OCI-LY7 (cell line): ENCODE results near the gene CDKAL1. TPM values are rescaled to one million over a fixed set of nuclear protein-coding genes. Genes with fewer than 3 reads are reported as not detected.

Source experiments
- BruUV-seq: library from RNA; stranded (reverse); fragments of 400-500 nt; replicated peaks from 2 replicates; lab custom pipeline; 2021; lab: Mats Ljungman, UMichigan
- CTCF ChIA-PET: fragments of 300-600 bp; sonication (Branson Sonifier 250); formaldehyde crosslinking; loops from one replicate; lab custom pipeline; 2022; ENCODE audit warnings: antibody characterized with exemption; ENCODE audit not compliant: unreplicated experiment; lab: Charles Lee
- POLR2A ChIA-PET: fragments of 300-600 bp; sonication (Branson Sonifier 250); formaldehyde crosslinking; loops from one replicate; lab custom pipeline; 2022; ENCODE audit warnings: antibody characterized with exemption; lab: Charles Lee
- DNase-seq: peaks from one replicate; pipeline ENCODE4 v3.0.0-alpha.2; 2015; ENCODE audit warnings: low spot score
- H2AFZ ChIP-seq: fragments of 200-600 bp; sonication (generic), shearing (Covaris generic); 2 replicates; pipeline ENCODE4 v1.6.1; 2014; ENCODE audit warnings: mild to moderate bottlenecking, antibody characterized with exemption, low read length, moderate library complexity
- H3K27ac ChIP-seq: fragments of 200-600 bp; sonication (generic); 2 replicates; pipeline ENCODE4 v1.5.1; 2014; ENCODE audit warnings: mixed run types, low read depth, mild to moderate bottlenecking, moderate library complexity, low read length, inconsistent platforms; ENCODE audit not compliant: poor library complexity, severe bottlenecking
- H3K36me3 ChIP-seq: fragments of 200-600 bp; sonication (generic); 2 replicates; pipeline ENCODE4 v1.6.1; 2014; ENCODE audit warnings: mild to moderate bottlenecking, antibody characterized with exemption, low read length, moderate library complexity, mixed read lengths; ENCODE audit not compliant: insufficient read depth
- H3K4me1 ChIP-seq: fragments of 200-600 bp; sonication (generic); 2 replicates; pipeline ENCODE4 v1.5.1; 2014; ENCODE audit warnings: mild to moderate bottlenecking, low read length; ENCODE audit not compliant: insufficient read depth, poor library complexity, severe bottlenecking
- H3K4me2 ChIP-seq: fragments of 200-600 bp; sonication (generic); 2 replicates; pipeline ENCODE4 v1.6.1; 2014; ENCODE audit warnings: mild to moderate bottlenecking, low read length
- H3K4me3 ChIP-seq: fragments of 200-600 bp; sonication (generic); 2 replicates; pipeline ENCODE4 v1.5.1; 2014; ENCODE audit warnings: mild to moderate bottlenecking, low read depth, low read length; ENCODE audit not compliant: poor library complexity, severe bottlenecking
- H3K79me2 ChIP-seq: fragments of 200-600 bp; sonication (generic); 2 replicates; pipeline ENCODE4 v1.6.1; 2016; ENCODE audit warnings: low read depth, mild to moderate bottlenecking, low read length, moderate library complexity, mixed read lengths; ENCODE audit not compliant: insufficient read depth
- H3K9me2 ChIP-seq: fragments of 200-600 bp; sonication (generic); 2 replicates; pipeline ENCODE4 v1.6.1; 2016; ENCODE audit warnings: mild to moderate bottlenecking, low read length, mixed read lengths; ENCODE audit not compliant: insufficient read depth
- H3K9me3 ChIP-seq: fragments of 200-600 bp; sonication (generic); 2 replicates; pipeline ENCODE4 v1.6.1; 2014; ENCODE audit warnings: mild to moderate bottlenecking, mixed run types, low read length, mixed read lengths
- H4K20me1 ChIP-seq: fragments of 200-600 bp; sonication (generic); 2 replicates; pipeline ENCODE4 v1.6.1; 2014; ENCODE audit warnings: mild to moderate bottlenecking, antibody characterized with exemption, low read length, moderate library complexity, mixed read lengths; ENCODE audit not compliant: insufficient read depth
- EZH2phosphoT487 ChIP-seq: fragments of 200-600 bp; sonication (generic); IDR thresholded peaks from 2 replicates; pipeline ENCODE4 v1.6.1; 2018; ENCODE audit warnings: low read depth, borderline replicate concordance, mild to moderate bottlenecking, mixed run types, antibody characterized with exemption, low read length, moderate library complexity, mixed read lengths
- intact Hi-C: fragments of 100-400 bp; cut with micrococcal nuclease; formaldehyde crosslinking; loops from one replicate; pipeline ENCODE4 v1.10.0; 2022; ENCODE audit not compliant: unreplicated experiment
- total RNA-seq, 2 experiments: library from RNA; depleted of rRNA in 1 of 2; stranded (reverse); fragments of >200 nt in 1 of 2; shearing (Covaris generic) in 1 of 2; gene quantifications; 2 replicates each; pipeline ENCODE4 v1.2.3, GENCODE V29; 2014 to 2022
- TF ChIP-seq, protein P1 (sequence below): fragments of 200-600 bp; sonication (generic); conservative IDR thresholded peaks from 2 replicates; pipeline ENCODE4 v1.5.1; 2014; ENCODE audit warnings: mild to moderate bottlenecking, antibody characterized with exemption, low read length, moderate library complexity, mixed read lengths

Gene CDKAL1
- total RNA-seq, 2 experiments from 2014 or later, result 19.9 to 21.1 TPM

GRCh38 chr6:20691185-20691584, 156.9 kb downstream of the CDKAL1 start:
- Histone ChIP-seq H3K9me2 (no peaks in the 10 kb centered on the region), H3K9me3 (no peaks in the 10 kb centered on the region), H3K4me3 (no peak overlapping the region), H3K4me1 (no peaks in the 10 kb centered on the region), H3K27ac (no peak overlapping the region), H4K20me1 (no peaks in the 10 kb centered on the region), H3K36me3 (no peaks in the 10 kb centered on the region), H3K4me2 (no peak overlapping the region), H3K79me2 (no peaks in the 10 kb centered on the region), H2AFZ (no peak overlapping the region)
- intact Hi-C loops, result no loop called here
- no TSS peak for BruUV-seq
- ChIA-PET POLR2A (no interaction called here), CTCF (no interaction called here)
- TF ChIP-seq, protein P1, sequence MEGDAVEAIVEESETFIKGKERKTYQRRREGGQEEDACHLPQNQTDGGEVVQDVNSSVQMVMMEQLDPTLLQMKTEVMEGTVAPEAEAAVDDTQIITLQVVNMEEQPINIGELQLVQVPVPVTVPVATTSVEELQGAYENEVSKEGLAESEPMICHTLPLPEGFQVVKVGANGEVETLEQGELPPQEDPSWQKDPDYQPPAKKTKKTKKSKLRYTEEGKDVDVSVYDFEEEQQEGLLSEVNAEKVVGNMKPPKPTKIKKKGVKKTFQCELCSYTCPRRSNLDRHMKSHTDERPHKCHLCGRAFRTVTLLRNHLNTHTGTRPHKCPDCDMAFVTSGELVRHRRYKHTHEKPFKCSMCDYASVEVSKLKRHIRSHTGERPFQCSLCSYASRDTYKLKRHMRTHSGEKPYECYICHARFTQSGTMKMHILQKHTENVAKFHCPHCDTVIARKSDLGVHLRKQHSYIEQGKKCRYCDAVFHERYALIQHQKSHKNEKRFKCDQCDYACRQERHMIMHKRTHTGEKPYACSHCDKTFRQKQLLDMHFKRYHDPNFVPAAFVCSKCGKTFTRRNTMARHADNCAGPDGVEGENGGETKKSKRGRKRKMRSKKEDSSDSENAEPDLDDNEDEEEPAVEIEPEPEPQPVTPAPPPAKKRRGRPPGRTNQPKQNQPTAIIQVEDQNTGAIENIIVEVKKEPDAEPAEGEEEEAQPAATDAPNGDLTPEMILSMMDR, result no peak
- TF ChIP-seq EZH2phosphoT487, result no peak
- DNase-seq, result no peak

- CTCF ChIA-PET, result no interaction called here
- BruUV-seq, result no TSS peak
Observed at GRCh38 chr6:20692023-20692422, 157.8 kb downstream of the CDKAL1 start.

DNA sequence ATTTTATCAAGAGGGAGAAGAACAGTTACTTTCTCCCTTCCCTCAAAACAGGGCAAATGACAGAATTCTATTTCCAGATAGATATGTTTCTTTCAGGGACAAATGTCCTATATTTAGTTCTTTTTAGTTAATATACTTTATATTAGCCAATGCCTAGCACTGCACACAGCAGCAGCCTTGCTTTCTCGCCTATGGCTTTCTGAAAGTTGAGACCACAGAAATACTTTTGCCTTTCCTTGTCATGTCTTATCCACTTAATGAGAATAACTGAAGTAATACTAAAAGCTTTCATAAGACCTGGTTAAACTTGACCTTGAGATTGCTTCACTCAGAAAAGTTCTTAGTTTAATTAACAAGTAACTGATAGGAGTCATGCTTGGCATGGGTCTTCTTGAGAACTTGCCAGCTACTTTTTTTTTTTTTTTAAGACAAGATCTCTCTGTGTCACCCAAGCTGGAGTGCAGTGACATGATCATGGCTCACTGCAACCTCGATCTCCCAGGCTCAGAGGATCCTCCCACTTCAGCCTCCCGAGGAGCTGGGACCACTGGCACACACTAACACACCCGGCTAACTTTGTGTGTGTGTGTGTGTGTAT, 159.3 kb downstream of the CDKAL1 start:
- Histone ChIP-seq H3K27ac (no peak overlapping the region), H3K9me2 (no peaks in the 10 kb centered on the region), H3K79me2 (no peaks in the 10 kb centered on the region), H3K36me3 (no peaks in the 10 kb centered on the region), H3K4me3 (no peak overlapping the region), H3K4me2 (no peak overlapping the region), H3K9me3 (no peaks in the 10 kb centered on the region), H4K20me1 (no peaks in the 10 kb centered on the region), H3K4me1 (no peaks in the 10 kb centered on the region), H2AFZ (no peak overlapping the region)
- CTCF ChIA-PET, result no interaction called here
- no peak for DNase-seq
- TF ChIP-seq, protein P1, result no peak
- no peak for TF ChIP-seq EZH2phosphoT487
- no TSS peak for BruUV-seq
- intact Hi-C loops, result no loop called here
- POLR2A ChIA-PET, result no interaction called here

More at GRCh38 chr6:20692023-20692422, 157.8 kb downstream of the CDKAL1 start:
- intact Hi-C loops, result no loop called here
- Histone ChIP-seq H3K27ac (no peak overlapping the region), H3K4me3 (no peak overlapping the region), H3K36me3 (no peaks in the 10 kb centered on the region), H3K79me2 (no peaks in the 10 kb centered on the region), H3K9me3 (no peaks in the 10 kb centered on the region), H3K4me1 (no peaks in the 10 kb centered on the region), H3K9me2 (no peaks in the 10 kb centered on the region), H4K20me1 (no peaks in the 10 kb centered on the region), H3K4me2 (no peak overlapping the region), H2AFZ (no peak overlapping the region)
- no peak for DNase-seq
- TF ChIP-seq, protein P1, result no peak
- TF ChIP-seq EZH2phosphoT487, result no peak
- POLR2A ChIA-PET, result no interaction called here
